ENCODE data around the gene PPP2R2B. TPM values are rescaled to one million over a fixed set of nuclear protein-coding genes. Genes with fewer than 3 reads are reported as not detected.

PPP2R2B gene
- total and polyA plus RNA-seq, 2 donors (not counting 3 experiments of a cell fraction or from before 2014, with no cell fraction given) = not detected

DNA sequence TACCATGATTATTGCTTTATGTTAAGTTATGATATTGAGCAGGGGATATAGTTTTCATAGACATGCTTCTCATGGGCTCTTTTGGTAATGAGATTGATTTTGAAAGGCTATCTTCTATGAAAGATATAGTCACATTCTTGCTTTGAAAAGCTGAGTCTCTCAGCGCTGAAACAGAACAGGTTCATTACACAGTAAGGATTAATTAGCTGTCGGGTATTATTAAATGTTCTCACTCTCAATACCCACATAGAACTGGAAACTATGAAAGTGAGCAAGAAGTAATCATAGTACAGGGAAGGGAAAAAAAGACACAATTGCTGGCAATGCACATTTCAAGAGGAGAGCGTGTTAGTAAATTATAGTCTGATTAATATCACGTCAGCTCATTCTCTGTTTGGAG lies 190.9 kb downstream of the PPP2R2B start:
- CTCF ChIA-PET = interaction anchor here (0.6 kb wide), 1 partner anchor 278 kb away, joined by 3 read pairs; no protein-coding TSS in a partner anchor
- no peak for FAIRE-seq

More for the DNA sequence above, 190.9 kb downstream of the PPP2R2B start:
- no TSS peak for BruUV-seq (replicated peaks)
- no peaks in the 10 kb centered on the region for H3K36me3 ChIP-seq (ENCODE audit: control insufficient read depth in 2 of 2, extremely low read depth in 1 of 2, insufficient read depth in 2 of 2, low read length in 2 of 2)
- H3K79me2 ChIP-seq (ENCODE audit: control insufficient read depth, insufficient read depth, low read length) = no peaks in the 10 kb centered on the region
- dilution Hi-C loops (cut with MboI; ENCODE audit: extremely low pct_ligation_motif_present, low sequenced_read_pairs) = no loop called here
- DNase-seq (ENCODE audit: low read depth, low spot score) = no peak
- no peaks in the 10 kb centered on the region for H3K27me3 ChIP-seq (ENCODE audit: control insufficient read depth in 2 of 2, insufficient read depth in 2 of 2, low read length in 2 of 2)
- no peaks in the 10 kb centered on the region for H3K9me3 ChIP-seq (replicated peaks; ENCODE audit: control insufficient read depth, insufficient read depth, low read length)
- POLR2A ChIA-PET = interaction anchor here (0.5 kb wide), 1 partner anchor 10 kb away, joined by 3 read pairs; no protein-coding TSS in a partner anchor
- H3K27ac ChIP-seq (ENCODE audit: insufficient read depth, low read depth, low read length) = no peak overlapping the region
- intact Hi-C loops (cut with micrococcal nuclease) = no loop called here
- no peaks in the 10 kb centered on the region for H3K9me1 ChIP-seq (replicated peaks; ENCODE audit: control insufficient read depth, extremely low read depth, insufficient read depth, low read length)
- TF ChIP-seq, protein P1, sequence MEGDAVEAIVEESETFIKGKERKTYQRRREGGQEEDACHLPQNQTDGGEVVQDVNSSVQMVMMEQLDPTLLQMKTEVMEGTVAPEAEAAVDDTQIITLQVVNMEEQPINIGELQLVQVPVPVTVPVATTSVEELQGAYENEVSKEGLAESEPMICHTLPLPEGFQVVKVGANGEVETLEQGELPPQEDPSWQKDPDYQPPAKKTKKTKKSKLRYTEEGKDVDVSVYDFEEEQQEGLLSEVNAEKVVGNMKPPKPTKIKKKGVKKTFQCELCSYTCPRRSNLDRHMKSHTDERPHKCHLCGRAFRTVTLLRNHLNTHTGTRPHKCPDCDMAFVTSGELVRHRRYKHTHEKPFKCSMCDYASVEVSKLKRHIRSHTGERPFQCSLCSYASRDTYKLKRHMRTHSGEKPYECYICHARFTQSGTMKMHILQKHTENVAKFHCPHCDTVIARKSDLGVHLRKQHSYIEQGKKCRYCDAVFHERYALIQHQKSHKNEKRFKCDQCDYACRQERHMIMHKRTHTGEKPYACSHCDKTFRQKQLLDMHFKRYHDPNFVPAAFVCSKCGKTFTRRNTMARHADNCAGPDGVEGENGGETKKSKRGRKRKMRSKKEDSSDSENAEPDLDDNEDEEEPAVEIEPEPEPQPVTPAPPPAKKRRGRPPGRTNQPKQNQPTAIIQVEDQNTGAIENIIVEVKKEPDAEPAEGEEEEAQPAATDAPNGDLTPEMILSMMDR (IDR thresholded peaks at IDR 0.05; ENCODE audit: extremely low read depth in 1 of 2, insufficient read depth in 1 of 2, low read depth in 1 of 2, low read length in 2 of 2) = no peak
- TF ChIP-seq JUN (IDR thresholded peaks at IDR 0.05; ENCODE audit: borderline replicate concordance, insufficient read depth, insufficient read length, low read depth) (no peak), POLR2AphosphoS5 (IDR thresholded peaks at IDR 0.05; ENCODE audit: insufficient read depth, low read depth, low read length) (no peak), POLR2A (IDR thresholded peaks at IDR 0.05; ENCODE audit: low read depth, low read length) (no peak), MYC (IDR thresholded peaks at IDR 0.05; ENCODE audit: low read depth, low read length) (no peak), GATA2 (IDR thresholded peaks at IDR 0.05; ENCODE audit: insufficient read depth, insufficient read length, low read depth, low read length) (no peak), EZH2 (IDR thresholded peaks at IDR 0.05; ENCODE audit: borderline replicate concordance, low read depth, low read length, severe bottlenecking) (no peak), FOS (IDR thresholded peaks at IDR 0.05; ENCODE audit: borderline replicate concordance, insufficient read depth, low read length) (no peak)
- TF ChIP-seq, protein P2, sequence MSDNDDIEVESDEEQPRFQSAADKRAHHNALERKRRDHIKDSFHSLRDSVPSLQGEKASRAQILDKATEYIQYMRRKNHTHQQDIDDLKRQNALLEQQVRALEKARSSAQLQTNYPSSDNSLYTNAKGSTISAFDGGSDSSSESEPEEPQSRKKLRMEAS (IDR thresholded peaks at IDR 0.05; ENCODE audit: insufficient read depth, insufficient read length) = no peak
- H4K20me1 ChIP-seq (replicated peaks; ENCODE audit: control insufficient read depth, extremely low read depth, insufficient read depth, low read length) = no peaks in the 10 kb centered on the region
- no peaks in the 10 kb centered on the region for H3K4me1 ChIP-seq (ENCODE audit: control insufficient read depth, extremely low read depth, insufficient read depth, low read length)
- no peak overlapping the region for H2AFZ ChIP-seq (ENCODE audit: low read depth, low read length)
- H3K9ac ChIP-seq (replicated peaks; ENCODE audit: extremely low read depth, insufficient read depth, low read length) = no peak overlapping the region
- no peak overlapping the region for H3K4me3 ChIP-seq (replicated peaks in 1 of 3; ENCODE audit: insufficient read depth in 1 of 3, low read depth in 1 of 3, low read length in 3 of 3)
- no peak overlapping the region for H3K4me2 ChIP-seq (ENCODE audit: insufficient read depth, low read length)
